HG03066 (cell line): ENCODE results near the gene MAVS.

ENCODE experiments used
- ATAC-seq: cut with Tn5 transposase; IDR thresholded peaks from one replicate; pipeline ENCODE4 v1.9.1; 2021; ENCODE audit warnings: low read depth; ENCODE audit not compliant: unreplicated experiment

Gene MAVS

DNA sequence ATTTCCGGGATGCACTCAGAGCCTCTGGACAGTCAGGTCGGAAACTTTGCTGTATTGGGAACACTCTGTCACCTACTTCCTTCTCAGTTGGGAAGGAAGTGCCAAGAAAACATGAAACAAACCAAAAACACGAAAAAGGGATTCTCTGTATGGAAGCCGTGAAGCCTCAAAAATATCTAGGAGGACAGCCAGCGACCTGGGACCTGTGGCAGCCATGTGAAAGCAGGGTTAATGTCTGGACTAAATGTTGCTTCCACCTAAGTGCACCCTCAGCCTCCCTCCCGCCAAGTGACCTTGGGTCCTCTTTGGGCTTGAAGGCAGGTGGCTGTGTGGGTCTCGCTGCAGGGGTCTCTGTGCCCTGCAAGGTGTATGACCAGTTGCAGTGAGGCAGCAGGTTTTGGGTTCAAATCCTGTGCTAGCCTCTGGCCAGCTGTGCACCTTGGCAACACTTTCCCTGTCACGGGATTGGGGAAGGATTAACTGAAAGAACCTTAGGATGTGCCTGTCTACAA is 851 bp downstream of the MAVS start:
- no peak for ATAC-seq

DNA sequence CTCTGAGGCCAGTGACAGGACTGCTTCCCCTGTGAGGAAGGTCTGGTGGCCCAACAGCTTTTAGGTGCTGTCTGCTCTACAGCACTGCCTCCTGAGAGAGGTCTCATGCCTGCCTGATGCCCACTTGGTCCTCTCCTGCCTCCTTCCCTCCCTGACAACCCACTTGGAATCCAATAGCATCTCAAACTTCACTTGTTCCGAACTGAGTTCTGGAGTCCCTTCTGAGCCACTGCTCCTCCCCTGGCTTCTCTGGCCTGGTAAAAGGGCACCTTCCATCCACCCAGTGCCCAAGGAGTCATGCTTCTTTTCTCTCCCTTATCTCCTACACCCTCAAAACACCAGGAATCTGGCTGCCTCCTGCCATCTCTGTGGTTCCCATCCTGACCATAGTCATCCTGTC is 1.9 kb downstream of the MAVS start:
- ATAC-seq = no peak

DNA sequence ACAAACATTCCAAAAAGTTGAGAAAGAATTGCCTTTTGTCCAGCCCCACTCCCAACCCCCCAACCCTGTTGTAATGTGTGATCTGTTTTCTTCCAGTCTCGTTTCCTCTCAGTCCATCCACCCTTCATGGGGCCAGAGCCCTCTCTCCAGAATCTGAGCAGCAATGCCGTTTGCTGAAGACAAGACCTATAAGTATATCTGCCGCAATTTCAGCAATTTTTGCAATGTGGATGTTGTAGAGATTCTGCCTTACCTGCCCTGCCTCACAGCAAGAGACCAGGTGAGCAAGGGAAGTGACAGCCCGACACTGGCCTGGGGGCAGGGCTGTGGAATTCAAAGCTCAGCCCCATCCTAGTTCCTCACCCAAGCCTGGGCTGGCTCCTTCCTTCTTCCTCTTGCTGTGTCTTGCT is 7.8 kb downstream of the MAVS start:
- no peak for ATAC-seq

DNA sequence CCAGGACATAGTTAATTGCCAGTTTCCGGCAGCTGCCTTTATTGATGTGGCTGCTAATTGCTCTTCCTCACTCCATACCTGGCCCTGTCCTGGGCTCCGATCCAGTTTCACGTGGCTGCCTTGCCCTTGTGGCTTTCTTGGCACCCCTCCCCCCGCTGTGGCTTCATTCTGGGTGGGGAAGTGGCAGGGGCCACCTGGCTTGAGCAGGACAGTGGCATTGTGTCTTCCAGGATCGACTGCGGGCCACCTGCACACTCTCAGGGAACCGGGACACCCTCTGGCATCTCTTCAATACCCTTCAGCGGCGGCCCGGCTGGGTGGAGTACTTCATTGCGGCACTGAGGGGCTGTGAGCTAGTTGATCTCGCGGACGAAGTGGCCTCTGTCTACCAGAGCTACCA is 10.8 kb downstream of the MAVS start:
- ATAC-seq = no peak

DNA sequence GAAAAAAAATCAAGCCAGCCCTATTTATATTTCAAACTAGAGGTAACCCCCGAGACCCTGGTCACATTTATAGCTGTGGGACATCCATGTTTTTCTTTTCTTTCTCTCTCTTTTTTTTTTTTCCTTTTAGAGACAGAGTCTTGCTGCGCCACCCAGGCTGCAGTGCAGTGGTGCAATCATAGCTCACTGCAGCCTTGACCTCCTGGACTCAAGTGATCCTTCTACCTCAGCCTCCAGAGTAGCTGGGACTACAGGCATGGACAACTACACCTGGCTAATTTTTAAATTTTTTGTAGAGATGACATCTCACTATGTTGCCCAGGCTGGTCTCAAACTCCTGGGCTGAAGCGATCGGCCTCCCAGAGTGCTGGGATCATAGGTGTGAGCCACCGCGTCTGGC is 12.1 kb downstream of the MAVS start:
- no peak for ATAC-seq

DNA sequence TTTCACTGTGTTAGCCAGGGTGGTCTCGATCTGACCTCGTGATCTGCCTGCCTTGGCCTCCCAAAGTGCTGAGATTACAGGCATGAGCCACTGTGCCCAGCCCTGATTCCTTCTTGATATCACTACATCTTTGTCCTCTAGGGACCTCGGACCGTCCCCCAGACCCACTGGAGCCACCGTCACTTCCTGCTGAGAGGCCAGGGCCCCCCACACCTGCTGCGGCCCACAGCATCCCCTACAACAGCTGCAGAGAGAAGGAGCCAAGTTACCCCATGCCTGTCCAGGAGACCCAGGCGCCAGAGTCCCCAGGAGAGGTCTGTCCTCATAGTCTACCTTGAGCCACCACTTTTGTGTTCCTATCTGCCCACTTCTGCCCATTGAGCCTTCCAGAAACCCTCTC is 14.6 kb downstream of the MAVS start:
- ATAC-seq = no peak

DNA sequence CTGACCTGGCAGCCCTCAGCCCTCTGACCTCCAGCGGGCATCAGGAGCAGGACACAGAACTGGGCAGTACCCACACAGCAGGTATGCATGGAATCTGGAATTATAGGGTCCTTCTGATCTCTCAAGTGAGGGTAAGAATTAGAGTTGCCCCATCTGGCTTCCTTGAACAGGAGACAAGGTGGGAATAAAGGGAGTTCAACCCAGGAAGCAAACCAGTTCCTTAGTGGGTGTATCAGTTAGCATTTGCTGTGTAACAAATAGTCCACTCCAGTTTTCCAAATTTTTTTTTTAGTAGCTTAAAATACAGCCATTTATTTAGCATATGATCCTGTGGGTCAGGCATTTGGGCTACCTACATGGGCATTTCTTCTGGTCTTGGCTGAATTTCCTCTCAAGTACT is 15.7 kb downstream of the MAVS start:
- ATAC-seq = no peak

DNA sequence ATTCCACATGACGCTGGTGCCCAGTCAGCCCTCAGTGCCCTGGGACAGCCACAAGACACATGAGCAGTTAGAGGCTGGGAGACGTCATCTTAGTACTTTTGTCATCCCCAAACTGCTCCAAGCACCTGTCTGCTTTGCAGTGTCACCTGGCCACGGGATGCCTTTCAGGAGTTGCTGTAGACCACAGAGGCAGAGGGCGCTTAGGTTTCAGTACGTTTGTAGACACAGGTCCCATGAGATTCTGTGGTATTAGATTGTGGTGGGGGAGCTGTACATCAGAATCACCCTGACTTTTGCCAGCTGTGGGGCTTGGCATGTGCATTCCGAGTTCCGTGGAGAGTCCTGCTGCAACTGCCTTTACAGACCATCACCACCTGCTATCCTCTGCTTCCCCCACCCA is 16.7 kb downstream of the MAVS start:
- ATAC-seq = no peak

DNA sequence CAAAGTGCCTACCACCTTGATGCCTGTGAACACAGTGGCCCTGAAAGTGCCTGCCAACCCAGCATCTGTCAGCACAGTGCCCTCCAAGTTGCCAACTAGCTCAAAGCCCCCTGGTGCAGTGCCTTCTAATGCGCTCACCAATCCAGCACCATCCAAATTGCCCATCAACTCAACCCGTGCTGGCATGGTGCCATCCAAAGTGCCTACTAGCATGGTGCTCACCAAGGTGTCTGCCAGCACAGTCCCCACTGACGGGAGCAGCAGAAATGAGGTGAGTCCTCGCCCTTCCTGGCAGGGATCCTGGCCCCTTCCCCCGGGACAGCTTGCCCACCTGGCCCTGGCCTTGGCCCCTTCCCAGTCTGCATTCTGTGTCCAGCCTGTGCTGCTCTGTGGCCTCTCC is 17.9 kb downstream of the MAVS start:
- ATAC-seq = no peak

DNA sequence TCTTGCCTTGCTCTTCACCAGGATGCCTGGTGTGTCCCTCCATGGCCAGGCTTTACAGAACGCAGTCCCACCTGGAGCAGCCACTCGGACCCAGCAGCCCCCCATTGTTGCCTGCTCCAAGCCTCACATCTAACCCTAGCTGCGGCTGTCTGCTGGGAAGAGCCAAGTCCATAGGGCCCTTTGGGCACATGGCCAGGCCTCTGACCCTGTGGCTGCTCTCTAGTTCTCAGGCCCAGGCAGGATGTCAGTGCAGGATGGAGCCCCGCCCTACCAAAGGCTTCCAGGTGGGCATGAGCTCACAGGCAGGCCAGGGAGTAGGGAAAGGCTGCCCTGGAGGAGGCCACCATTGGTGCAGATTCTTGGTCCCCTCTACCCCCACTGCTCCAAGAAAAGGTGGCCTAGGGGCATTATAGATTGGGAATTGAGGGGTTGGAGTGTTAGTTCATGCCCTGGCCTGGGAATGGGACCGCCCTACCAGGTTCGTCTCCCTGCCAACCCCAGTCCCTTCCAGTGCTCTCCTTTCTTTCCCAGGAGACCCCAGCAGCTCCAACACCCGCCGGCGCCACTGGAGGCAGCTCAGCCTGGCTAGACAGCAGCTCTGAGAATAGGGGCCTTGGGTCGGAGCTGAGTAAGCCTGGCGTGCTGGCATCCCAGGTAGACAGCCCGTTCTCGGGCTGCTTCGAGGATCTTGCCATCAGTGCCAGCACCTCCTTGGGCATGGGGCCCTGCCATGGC is 18.7 kb downstream of the MAVS start:
- no peak for ATAC-seq

DNA sequence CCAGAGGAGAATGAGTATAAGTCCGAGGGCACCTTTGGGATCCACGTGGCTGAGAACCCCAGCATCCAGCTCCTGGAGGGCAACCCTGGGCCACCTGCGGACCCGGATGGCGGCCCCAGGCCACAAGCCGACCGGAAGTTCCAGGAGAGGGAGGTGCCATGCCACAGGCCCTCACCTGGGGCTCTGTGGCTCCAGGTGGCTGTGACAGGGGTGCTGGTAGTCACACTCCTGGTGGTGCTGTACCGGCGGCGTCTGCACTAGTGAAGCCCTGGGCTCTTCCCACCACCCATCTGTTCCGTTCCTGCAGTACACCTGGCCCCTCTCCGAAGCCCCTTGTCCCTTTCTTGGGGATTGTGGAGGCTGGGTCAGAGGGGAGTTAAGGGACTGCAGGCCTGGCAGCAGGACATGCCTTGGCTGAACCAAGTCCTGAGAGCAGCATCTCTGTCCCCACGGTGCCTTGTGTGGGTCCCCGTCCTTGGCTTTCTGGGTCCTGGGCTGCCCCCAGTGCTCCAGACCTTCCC is 19.3 kb downstream of the MAVS start:
- ATAC-seq = no peak

DNA sequence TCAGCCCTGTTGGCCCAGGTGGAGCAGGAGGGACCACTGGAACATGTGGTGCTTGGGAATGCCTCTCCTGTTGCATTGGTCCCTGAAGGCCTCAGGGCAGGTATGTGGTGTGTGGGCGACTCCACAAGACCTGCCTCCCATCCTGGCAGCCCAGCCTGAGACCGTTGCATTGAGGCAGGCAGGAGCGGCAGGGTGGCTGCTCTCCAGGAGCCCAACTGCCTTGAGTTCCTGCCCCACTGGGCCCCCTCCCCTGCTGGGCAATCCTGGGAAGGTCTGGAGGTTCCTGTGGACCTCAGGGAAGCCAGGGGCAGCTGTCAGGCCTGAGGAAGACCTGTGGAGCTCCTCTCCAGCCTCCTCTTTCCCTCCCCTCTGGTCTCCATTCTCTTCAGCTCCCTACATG is 19.8 kb downstream of the MAVS start:
- ATAC-seq = no peak

DNA sequence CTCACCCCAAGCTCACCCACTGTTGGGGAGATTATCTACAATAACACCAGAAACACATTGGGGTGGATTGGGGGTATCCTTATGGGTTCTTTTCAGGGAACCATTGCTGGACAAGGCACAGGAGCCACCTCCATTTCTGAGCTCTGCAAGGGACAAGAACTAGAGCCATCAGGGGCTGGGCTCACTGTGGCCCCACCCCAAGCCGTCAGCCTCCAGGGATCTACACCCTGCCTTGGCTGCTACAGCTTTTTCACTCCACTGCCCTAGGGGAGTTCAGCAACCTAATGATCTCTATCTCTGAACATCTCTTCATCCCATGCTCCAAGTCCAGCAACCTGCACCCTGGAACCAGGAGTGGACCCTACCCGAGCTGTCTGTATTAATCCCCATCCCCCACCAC is 21.2 kb downstream of the MAVS start:
- ATAC-seq = no peak

DNA sequence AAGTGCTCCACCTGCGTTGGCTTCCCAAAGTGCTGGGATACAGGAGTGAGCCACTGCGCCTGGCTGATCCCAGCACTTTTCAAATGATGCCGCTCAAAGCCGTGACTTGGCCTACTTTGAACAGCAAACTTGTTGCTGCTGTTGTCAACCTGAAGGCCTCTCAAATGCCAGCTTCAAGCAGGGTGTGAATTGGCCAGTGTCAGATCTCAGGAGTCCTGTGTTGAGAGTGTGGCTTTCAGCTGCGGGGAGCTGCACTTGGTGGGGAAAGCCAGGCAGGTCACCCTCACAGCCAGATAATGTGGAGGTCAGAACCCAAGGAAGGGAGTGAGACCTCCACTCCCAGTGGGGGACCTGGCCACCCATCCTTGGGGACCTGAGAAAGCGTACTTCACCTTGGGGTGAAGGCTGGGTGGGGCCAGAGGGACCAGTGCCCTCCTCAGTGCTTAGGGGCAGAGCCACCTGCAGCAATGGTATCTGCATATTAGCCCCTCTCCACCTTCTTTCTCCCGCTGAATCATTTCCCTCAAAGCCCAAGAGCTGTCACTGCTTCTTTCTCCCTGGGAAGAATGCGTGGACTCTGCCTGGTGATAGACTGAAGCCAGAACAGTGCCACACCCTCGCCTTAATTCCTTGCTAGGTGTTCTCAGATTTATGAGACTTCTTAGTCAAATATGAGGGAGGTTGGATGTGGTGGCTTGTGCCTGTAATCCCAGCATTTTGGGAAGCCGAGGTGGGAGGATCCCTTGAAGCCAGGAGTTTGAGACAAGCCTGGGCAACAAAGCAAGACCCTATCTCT is 23.4 kb downstream of the MAVS start:
- ATAC-seq = no peak

DNA sequence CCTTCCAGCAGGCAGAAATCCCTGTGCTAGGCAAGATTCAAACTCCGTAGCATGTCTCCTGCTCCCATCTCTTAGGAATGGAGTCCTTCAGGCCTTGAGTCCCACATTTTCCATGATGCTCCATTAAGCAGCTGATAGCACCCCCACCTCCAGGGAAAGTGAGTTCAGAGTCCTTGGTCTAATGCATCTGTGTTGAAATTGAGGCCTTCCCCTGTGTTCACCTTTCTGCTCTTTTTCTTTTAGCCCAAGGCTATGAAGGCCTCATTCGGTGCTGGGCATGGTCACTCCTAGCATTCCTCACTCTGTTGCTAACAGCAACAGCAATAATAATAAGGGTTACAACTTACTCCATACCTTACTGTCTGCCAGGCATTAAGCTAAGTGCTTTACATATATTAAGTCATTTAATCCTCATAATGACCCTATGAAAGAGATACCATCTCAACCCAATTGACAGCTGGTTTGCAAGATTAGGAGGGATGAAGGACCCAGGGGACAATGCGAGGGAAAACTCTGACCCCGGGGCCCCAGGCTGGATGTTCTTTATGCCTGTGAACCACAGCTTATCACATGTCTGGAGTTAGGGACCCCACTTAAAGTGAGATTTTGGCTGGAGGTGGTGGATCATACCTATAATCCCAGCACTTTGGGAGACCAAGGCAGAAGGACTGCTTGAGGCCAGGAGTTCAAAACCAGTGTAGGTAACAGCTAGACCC is 25.1 kb downstream of the MAVS start:
- no peak for ATAC-seq

DNA sequence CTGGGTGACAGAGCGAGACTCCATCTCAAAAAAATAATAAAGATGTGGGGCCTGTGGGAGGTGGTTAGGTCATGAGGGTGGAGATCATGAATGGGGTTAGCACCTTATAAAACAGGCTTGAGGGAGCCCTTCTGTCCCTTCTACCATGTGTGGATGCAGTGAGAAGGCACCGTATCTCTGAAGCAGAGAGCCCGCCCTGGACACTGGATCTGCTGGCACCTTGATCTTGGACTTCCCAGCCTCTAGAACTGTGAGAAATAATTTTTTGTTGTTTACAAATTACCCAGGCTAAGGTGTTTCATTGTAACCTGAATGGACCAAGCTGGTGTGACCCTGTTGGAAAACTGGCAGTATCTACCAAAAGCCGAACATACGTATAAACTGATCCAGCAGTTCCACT is 26.9 kb downstream of the MAVS start:
- ATAC-seq = no peak

DNA sequence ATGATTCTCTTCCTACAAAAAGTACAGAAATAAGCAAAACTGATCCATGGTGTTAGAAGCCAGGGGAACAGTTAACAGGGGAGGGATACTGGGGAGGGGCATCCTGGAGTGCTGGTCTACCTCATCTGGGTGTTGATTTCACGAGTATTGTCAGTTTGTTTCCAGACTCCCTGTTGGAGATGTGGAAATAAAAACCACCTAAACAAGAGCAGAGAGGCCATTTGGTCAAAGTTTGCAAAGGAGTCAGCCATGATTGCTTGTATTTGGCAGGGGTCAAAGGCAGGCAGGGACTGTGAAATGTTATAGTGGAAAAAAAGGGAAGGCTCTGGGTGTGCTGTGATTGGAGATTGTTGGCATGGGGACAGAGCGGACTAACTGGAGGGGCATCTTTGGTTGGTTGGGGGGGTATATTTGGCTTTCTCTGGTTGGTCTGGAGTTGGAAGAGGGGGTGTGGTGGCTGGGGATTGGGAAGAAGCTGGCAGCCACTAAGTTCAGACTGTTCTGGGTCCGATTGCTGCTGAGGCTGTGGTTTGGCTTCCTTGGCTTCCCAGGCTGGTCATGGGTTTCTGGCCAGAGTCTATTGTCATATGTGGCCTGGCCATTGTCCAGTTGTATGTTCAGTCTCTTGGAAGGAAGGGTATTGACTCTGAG is 27.7 kb downstream of the MAVS start:
- no peak for ATAC-seq

DNA sequence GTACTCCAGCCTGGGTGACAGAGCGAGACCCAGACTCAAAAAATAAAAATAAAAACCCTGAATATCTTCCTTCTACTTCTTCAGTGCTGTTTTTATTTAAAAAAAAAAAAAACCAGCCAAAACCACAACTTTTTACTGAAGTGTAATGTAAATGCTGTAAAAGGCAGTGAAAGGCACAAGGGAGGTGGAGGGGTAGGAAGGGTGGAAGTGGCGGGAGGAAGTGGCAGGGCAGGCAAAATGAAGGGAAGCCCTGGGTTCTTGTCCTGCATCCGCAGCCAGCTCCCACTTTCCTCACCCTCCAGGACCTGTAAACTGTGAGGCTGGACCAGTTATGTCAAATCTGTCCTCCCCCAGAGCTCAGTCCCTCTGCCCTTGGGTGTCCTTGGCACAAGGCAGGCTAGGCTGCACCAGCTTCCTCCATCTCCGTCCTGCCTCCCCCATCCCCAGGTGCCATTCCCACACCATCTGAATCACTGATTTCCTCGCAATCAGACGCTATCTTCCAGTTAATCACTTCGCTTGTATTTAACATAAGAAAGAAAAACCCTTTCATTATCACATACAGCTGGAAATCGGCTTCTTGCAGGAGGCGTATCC is 28.8 kb downstream of the MAVS start:
- no peak for ATAC-seq

DNA sequence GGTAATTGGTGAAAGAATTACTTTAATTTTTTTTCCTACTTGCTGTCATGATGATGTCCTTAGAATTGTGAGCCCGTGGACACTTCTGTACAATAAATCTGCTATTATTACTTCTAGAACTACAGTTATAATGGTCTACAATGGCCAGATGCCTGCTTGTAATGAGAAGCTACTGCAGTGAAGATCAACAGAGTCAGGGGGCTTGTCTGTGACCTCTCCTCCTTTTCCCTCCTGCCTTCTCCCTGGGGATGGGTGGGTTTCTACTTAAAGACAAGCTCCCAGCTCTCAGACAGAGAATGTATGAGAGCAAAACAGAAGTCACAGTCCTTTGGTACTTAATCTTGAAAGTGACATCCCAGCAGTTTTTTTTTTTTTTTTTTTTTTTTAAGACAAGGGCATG is 29.4 kb downstream of the MAVS start:
- ATAC-seq = no peak

DNA sequence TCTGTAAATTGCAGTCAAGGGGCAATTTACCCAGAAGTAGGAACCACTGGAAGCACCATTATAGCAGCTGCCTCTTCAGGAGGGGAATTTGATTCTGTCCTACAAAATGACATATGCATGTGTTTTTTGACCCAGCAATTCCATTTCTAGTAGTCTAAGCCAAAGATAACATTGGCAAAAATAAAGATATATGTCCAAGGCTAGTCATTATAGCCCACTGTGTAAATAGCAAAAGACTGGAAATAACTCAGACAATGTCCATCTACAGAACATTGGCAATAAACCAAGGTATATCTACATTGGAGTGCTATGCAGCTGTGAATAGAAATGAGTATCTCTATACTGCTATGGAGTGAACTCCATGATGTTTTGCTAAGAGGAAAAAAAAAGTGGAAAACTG is 30.0 kb downstream of the MAVS start:
- no peak for ATAC-seq
